Stomach (tissue), 9 donors: ENCODE results near the gene RAB20. TPM values are rescaled to one million over a fixed set of nuclear protein-coding genes. Genes with fewer than 3 reads are reported as not detected.

Experiments
- DNase-seq, 2 donors: peaks; one replicate each; pipeline versions ENCODE4 v3.0.0 to v3.0.0-alpha.2; 2013 to 2019
- H3K27ac ChIP-seq, 5 donors: fragments of 200-600 bp in 4 of 5; sonication (generic) in 4 of 5; one replicate each; pipeline ENCODE4 v1.5.1; 2013 to 2019; ENCODE audit warnings: mild to moderate bottlenecking in 1 of 5, moderate library complexity in 1 of 5
- H3K27me3 ChIP-seq, 3 donors: fragments of 200-600 bp; sonication (generic); one replicate each; pipeline ENCODE4 v1.5.1; 2017 to 2019; ENCODE audit warnings: mixed run types in 1 of 3
- H3K36me3 ChIP-seq, 4 donors: fragments of 200-600 bp; sonication (generic); 1 replicate in 3 of 4; 2 replicates in 1 of 4; pipeline ENCODE4 v1.5.1; 2016 to 2019
- H3K4me1 ChIP-seq, 4 donors: fragments of 200-600 bp; sonication (generic); one replicate each; pipeline ENCODE4 v1.5.1; 2016 to 2019
- H3K4me3 ChIP-seq, 4 donors: fragments of 200-600 bp; sonication (generic) in 3 of 4; one replicate each; pipeline ENCODE4 v1.5.1; 2016 to 2019; ENCODE audit warnings: mild to moderate bottlenecking in 1 of 4
- H3K9me3 ChIP-seq, 4 donors: fragments of 200-600 bp; sonication (generic); one replicate each; pipeline ENCODE4 v1.5.1; 2016 to 2019
- EP300 ChIP-seq: sonication (generic); formaldehyde crosslinking; IDR thresholded peaks from one replicate; pipeline ENCODE4 v1.6.1; 2017; ENCODE audit warnings: antibody characterized with exemption
- POLR2A ChIP-seq, 4 donors: fragments of 450-650 bp; IDR thresholded peaks; one replicate each; pipeline ENCODE4 v1.6.1; 2016; ENCODE audit warnings: antibody characterized with exemption in 4 of 4, control low read depth in 2 of 4, mild to moderate bottlenecking in 1 of 4, moderate library complexity in 1 of 4
- POLR2AphosphoS5 ChIP-seq, 3 donors: sonication (generic); formaldehyde crosslinking; IDR thresholded peaks; one replicate each; pipeline ENCODE4 v1.6.1; 2016; ENCODE audit warnings: antibody characterized with exemption in 3 of 3
- WGBS, 5 donors: extraction: QIAGEN DNeasy Blood & Tissue Kit in 3 of 5; methylation state at CpG; one replicate each; pipeline versions ENCODE4 v1.1.5 to v1.1.7; 2013 to 2018; 5-methylcytosine and 5-hydroxymethylcytosine counted together
- intact Hi-C: fragments of 100-400 bp; cut with DNase I; formaldehyde crosslinking; loops from one replicate; pipeline ENCODE4 v1.15.1; 2023; ENCODE audit warnings: low total_unique reads
- polyA plus RNA-seq, 3 donors: library from polyadenylated mRNA; stranded (reverse); fragments of 200-250 nt; gene quantifications; one replicate each; pipeline ENCODE4 v1.2.3, GENCODE V29; 2013
- total RNA-seq, 5 donors: library from RNA; depleted of rRNA; stranded (reverse); fragments of >200 nt; gene quantifications; one replicate each; pipeline versions ENCODE4 v1.1.0 to v1.2.3, GENCODE V29; 2014 to 2016
- TF ChIP-seq, protein P1 (sequence below), 7 experiments: fragments of 450-650 bp in 4 of 7; fragments of 200-600 bp in 3 of 7; sonication (generic) in 3 of 7; IDR thresholded peaks; one replicate each; pipeline ENCODE4 v1.5.1; 2016 to 2019; ENCODE audit warnings: antibody characterized with exemption in 7 of 7, control low read depth in 2 of 7, mild to moderate bottlenecking in 1 of 7
- donor health status: healthy with polysubstance abuse.
- donor health status: Bipolar disorder and iron deficiency.
- donor health status: healthy.

RAB20 gene
- total and polyA plus RNA-seq, 8 donors: 11.7 to 44.6 (median 29.5) TPM

- Histone ChIP-seq H3K4me1 (peaks cover 53 to 92% (median 69%) of the 10 kb centered on the region in 4 donors), H3K27me3 (no peaks in the 10 kb centered on the region), H3K27ac (peak overlapping the region; percentile 49 to 87 (median 82)), H3K9me3 (no peaks in the 10 kb centered on the region), H3K4me3 (no peak overlapping the region), H3K36me3 (no peaks in the 10 kb centered on the region)
- intact Hi-C loops: no loop called here
- no peak for DNase-seq
- 71 to 83% (median 73%) methylated on average over 13 to 20 of the region's 23 CpGs for WGBS, 5 donors
- TF ChIP-seq POLR2AphosphoS5 (IDR thresholded peaks at IDR 0.05) (no peak), EP300 (no peak), POLR2A (IDR thresholded peaks at IDR 0.05) (no peak)
- TF ChIP-seq, protein P1, sequence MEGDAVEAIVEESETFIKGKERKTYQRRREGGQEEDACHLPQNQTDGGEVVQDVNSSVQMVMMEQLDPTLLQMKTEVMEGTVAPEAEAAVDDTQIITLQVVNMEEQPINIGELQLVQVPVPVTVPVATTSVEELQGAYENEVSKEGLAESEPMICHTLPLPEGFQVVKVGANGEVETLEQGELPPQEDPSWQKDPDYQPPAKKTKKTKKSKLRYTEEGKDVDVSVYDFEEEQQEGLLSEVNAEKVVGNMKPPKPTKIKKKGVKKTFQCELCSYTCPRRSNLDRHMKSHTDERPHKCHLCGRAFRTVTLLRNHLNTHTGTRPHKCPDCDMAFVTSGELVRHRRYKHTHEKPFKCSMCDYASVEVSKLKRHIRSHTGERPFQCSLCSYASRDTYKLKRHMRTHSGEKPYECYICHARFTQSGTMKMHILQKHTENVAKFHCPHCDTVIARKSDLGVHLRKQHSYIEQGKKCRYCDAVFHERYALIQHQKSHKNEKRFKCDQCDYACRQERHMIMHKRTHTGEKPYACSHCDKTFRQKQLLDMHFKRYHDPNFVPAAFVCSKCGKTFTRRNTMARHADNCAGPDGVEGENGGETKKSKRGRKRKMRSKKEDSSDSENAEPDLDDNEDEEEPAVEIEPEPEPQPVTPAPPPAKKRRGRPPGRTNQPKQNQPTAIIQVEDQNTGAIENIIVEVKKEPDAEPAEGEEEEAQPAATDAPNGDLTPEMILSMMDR (IDR thresholded peaks at IDR 0.05): no peak
These were observed 31.8 kb downstream of the RAB20 start for GRCh38 chr13:110529522-110530311.

DNA sequence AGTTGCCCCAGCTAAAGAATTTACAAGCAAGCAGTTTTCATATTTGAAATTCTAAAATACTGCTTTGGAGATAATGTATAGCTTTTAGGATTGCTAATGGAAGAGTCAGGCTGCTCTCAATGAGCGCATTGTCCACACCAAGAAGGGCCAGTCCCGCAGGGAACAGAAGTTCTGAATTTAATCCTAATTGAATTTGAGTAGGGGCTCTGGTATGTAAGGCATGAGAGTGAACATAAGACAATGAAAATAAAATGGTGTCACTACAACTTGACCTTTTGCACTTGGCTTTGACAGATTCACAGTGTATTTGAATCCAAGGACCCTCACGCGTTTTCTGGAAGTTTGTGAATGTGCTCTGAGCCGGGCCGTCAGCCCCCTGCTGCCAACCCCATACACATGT, 32.6 kb downstream of the RAB20 start:
- H3K36me3 ChIP-seq: peaks cover 0 to under 1% (median under 1%) of the 10 kb centered on the region in 4 donors
- no peak overlapping the region for H3K4me3 ChIP-seq
- no peak for DNase-seq
- H3K27ac ChIP-seq: peak overlapping the region in 4 of 5 donors; percentile 78 to 87 (median 83)
- no peaks in the 10 kb centered on the region for H3K27me3 ChIP-seq
- no peaks in the 10 kb centered on the region for H3K9me3 ChIP-seq
- TF ChIP-seq POLR2AphosphoS5 (IDR thresholded peaks at IDR 0.05): no peak
- TF ChIP-seq, protein P1 (IDR thresholded peaks at IDR 0.05): no peak
- TF ChIP-seq EP300: no peak
- TF ChIP-seq POLR2A (IDR thresholded peaks at IDR 0.05): no peak
- WGBS, 5 donors: 91 to 95% (median 92%) methylated on average over 6 of the region's 6 CpGs
- peaks cover 61 to 92% (median 74%) of the 10 kb centered on the region in 4 donors for H3K4me1 ChIP-seq
- intact Hi-C loops: no loop called here

- Histone ChIP-seq H3K4me3 (no peak overlapping the region), H3K9me3 (no peaks in the 10 kb centered on the region), H3K4me1 (peaks cover 62 to 92% (median 76%) of the 10 kb centered on the region in 4 donors), H3K27me3 (no peaks in the 10 kb centered on the region), H3K36me3 (peaks cover 4 to 6% (median 6%) of the 10 kb centered on the region in 4 donors), H3K27ac (peak overlapping the region; percentile 48 to 87 (median 82))
- peak in 1 of 3 donors; percentile 41 for TF ChIP-seq POLR2AphosphoS5 (IDR thresholded peaks at IDR 0.05)
- TF ChIP-seq EP300: no peak
- WGBS, 5 donors: 67 to 74% (median 71%) methylated on average over 5 of the region's 5 CpGs
- intact Hi-C loops: no loop called here
- no peak for DNase-seq
These were observed 33.2 kb downstream of the RAB20 start for GRCh38 chr13:110528371-110528770.

GRCh38 chr13:110525328-110526319, 35.9 kb downstream of the RAB20 start:
- WGBS, 5 donors: 48 to 55% (median 51%) methylated on average over 19 to 25 of the region's 25 CpGs
- Histone ChIP-seq H3K27me3 (no peaks in the 10 kb centered on the region), H3K27ac (peak overlapping the region; percentile 55 to 87 (median 82)), H3K4me3 (no peak overlapping the region), H3K9me3 (no peaks in the 10 kb centered on the region), H3K4me1 (peaks cover 65 to 92% (median 79%) of the 10 kb centered on the region in 4 donors), H3K36me3 (peaks cover 7 to 16% (median 15%) of the 10 kb centered on the region in 4 donors)
- intact Hi-C loops: no loop called here
- TF ChIP-seq EP300 (no peak), POLR2A (IDR thresholded peaks at IDR 0.05) (no peak), POLR2AphosphoS5 (IDR thresholded peaks at IDR 0.05) (no peak)
- TF ChIP-seq, protein P1 (IDR thresholded peaks at IDR 0.05): peak in 1 of 7 experiments; percentile 3
- no peak for DNase-seq
